K562 (cell line): ENCODE results near the gene HIVEP3. TPM values are rescaled to one million over a fixed set of nuclear protein-coding genes. Genes with fewer than 3 reads are reported as not detected.

Experiments used
- ATAC-seq: fragments of 200-7000 bp; cut with Tn5 transposase; 3 replicates; pipeline ENCODE4 v1.9.1; 2020; ENCODE audit warnings: moderate library complexity
- BruUV-seq: library from RNA; stranded (reverse); fragments of 400-500 nt; replicated peaks from 2 replicates; lab custom pipeline; 2021; lab: Mats Ljungman, UMichigan
- CTCF ChIA-PET: fragments of 300-600 bp; formaldehyde crosslinking; extraction: SDS; loops from one replicate; lab custom pipeline; 2021; ENCODE audit warnings: low intra/inter-chr PET ratio; lab: Yijun Ruan, JAX
- POLR2A ChIA-PET: fragments of 300-600, 350-650 bp; sonication (Branson Sonifier 250); formaldehyde crosslinking; extraction: SDS; loops from one replicate; lab custom pipeline; 2021; ENCODE audit warnings: antibody characterized with exemption, inconsistent platforms; lab: Yijun Ruan, JAX
- DNase-seq, 4 experiments: peaks; one replicate each; pipeline versions ENCODE4 v3.0.0 to v3.0.0-alpha.2; 2011 to 2018; ENCODE audit warnings: low spot score in 3 of 4, mixed read lengths in 3 of 4; ENCODE audit errors: extremely low read depth in 1 of 4
- FAIRE-seq: peaks from 2 replicates; lab custom pipeline; 2011; peaks lifted over from hg19 to GRCh38; lab: Jason Lieb, UNC
- H2AFZ ChIP-seq: 2 replicates; pipeline ENCODE4 v1.6.0; 2011; ENCODE audit warnings: low read depth, low read length, control low read depth, inconsistent platforms
- H3K27ac ChIP-seq: fragments of 200-600 bp; 3 replicates; pipeline ENCODE4 v1.8.0; 2011; ENCODE audit warnings: low read depth, mild to moderate bottlenecking, control low read depth, inconsistent platforms, low read length, moderate library complexity, mixed read lengths; ENCODE audit errors: extremely low read depth
- H3K27me3 ChIP-seq, 2 experiments: fragments of 300-600 bp in 1 of 2; 2 replicates in 1 of 2; 3 replicates in 1 of 2; pipeline versions ENCODE4 v1.6.0 to v1.8.0; 2011; ENCODE audit warnings: inconsistent platforms in 2 of 2, low read length in 2 of 2, mild to moderate bottlenecking in 1 of 2, mixed read lengths in 1 of 2, moderate library complexity in 1 of 2; ENCODE audit not compliant: control insufficient read depth in 2 of 2, insufficient read depth in 2 of 2
- H3K36me3 ChIP-seq: fragments of 300-600 bp; 3 replicates; pipeline ENCODE4 v1.8.0; 2011; ENCODE audit warnings: mild to moderate bottlenecking, low read length, inconsistent platforms; ENCODE audit not compliant: control insufficient read depth, insufficient read depth
- H3K4me1 ChIP-seq, 2 experiments: fragments of 200-600 bp in 1 of 2; replicated peaks in 1 of 2; 2 replicates in 1 of 2; 3 replicates in 1 of 2; pipeline versions ENCODE4 v1.5.1 to v1.8.0; 2011; ENCODE audit warnings: inconsistent platforms in 2 of 2, low read length in 2 of 2, mild to moderate bottlenecking in 1 of 2, mixed read lengths in 1 of 2, moderate library complexity in 1 of 2; ENCODE audit not compliant: control insufficient read depth in 2 of 2, insufficient read depth in 2 of 2
- H3K4me2 ChIP-seq: 2 replicates; pipeline ENCODE4 v1.6.1; 2011; ENCODE audit warnings: low read length, control low read depth, inconsistent platforms, mixed read lengths; ENCODE audit not compliant: insufficient read depth
- H3K4me3 ChIP-seq: fragments of 200-600 bp; sonication (generic), shearing (Covaris generic); 2 replicates; pipeline ENCODE4 v1.5.1; 2016; ENCODE audit warnings: control low read depth, inconsistent platforms
- H3K79me2 ChIP-seq: fragments of 200-600 bp; 3 replicates; pipeline ENCODE4 v1.8.0; 2011; ENCODE audit warnings: low read length, inconsistent platforms; ENCODE audit not compliant: control insufficient read depth, insufficient read depth
- H3K9ac ChIP-seq, 2 experiments: 2 replicates each; pipeline versions ENCODE4 v1.6.0 to v1.6.1; 2011; ENCODE audit warnings: low read depth in 2 of 2, low read length in 2 of 2, control low read depth in 1 of 2, inconsistent platforms in 1 of 2, mild to moderate bottlenecking in 1 of 2, mixed read lengths in 1 of 2; ENCODE audit not compliant: insufficient read depth in 1 of 2
- H3K9me1 ChIP-seq: one replicate; pipeline ENCODE4 v1.6.0; 2011; ENCODE audit warnings: inconsistent platforms, mild to moderate bottlenecking, low read length, moderate library complexity; ENCODE audit not compliant: control insufficient read depth, insufficient read depth
- H3K9me3 ChIP-seq: replicated peaks from 2 replicates; pipeline ENCODE4 v1.5.1; 2011; ENCODE audit warnings: low read depth, low read length, inconsistent platforms; ENCODE audit not compliant: control insufficient read depth, insufficient read depth
- H4K20me1 ChIP-seq: replicated peaks from 2 replicates; pipeline ENCODE4 v1.6.1; 2011; ENCODE audit warnings: low read length, inconsistent platforms, mixed read lengths; ENCODE audit not compliant: control insufficient read depth, insufficient read depth
- CHD2 ChIP-seq: IDR thresholded peaks from 2 replicates; pipeline ENCODE4 v1.6.1; 2011; ENCODE audit warnings: low read depth, low read length
- FOSL1 ChIP-seq: fragments of 200-800 bp; sonication (Bioruptor generic); conservative IDR thresholded peaks from 2 replicates; pipeline ENCODE4 v1.6.1; 2016; ENCODE audit warnings: missing genetic modification characterization, missing compliant biosample characterization
- JUNB ChIP-seq: fragments of 450-650 bp; formaldehyde crosslinking; conservative IDR thresholded peaks from 2 replicates; pipeline ENCODE4 v1.4.0; 2020; ENCODE audit warnings: mild to moderate bottlenecking
- NR3C1 ChIP-seq: sonication (generic); formaldehyde crosslinking; IDR thresholded peaks from 2 replicates; pipeline ENCODE4 v1.8.1; 2022; ENCODE audit warnings: missing genetic modification reagents
- RBM39 ChIP-seq: fragments of 200-400 bp; formaldehyde crosslinking; optimal IDR thresholded peaks from 2 replicates; pipeline ENCODE3; 2018; ENCODE audit warnings: low read depth, low read length
- SMAD4 ChIP-seq: fragments of 250-450 bp; sonication (Bioruptor Pico); conservative IDR thresholded peaks from 2 replicates; pipeline ENCODE4 v1.8.0; 2021; ENCODE audit warnings: inconsistent platforms, mild to moderate bottlenecking, moderate library complexity
- SMARCE1 ChIP-seq: fragments of 450-650 bp; IDR thresholded peaks from 2 replicates; pipeline ENCODE4 v1.7.1; 2016; ENCODE audit warnings: mild to moderate bottlenecking
- STAT5B ChIP-seq: fragments of 250-450 bp; sonication (Bioruptor Pico); IDR thresholded peaks from 2 replicates; pipeline ENCODE4 v1.8.0; 2021; ENCODE audit warnings: mild to moderate bottlenecking, inconsistent platforms
- TBP ChIP-seq: optimal IDR thresholded peaks from 2 replicates; pipeline ENCODE3; 2011; ENCODE audit warnings: low read depth, low read length, improper control_type of control experiment
- ZBTB5 ChIP-seq: fragments of 450-650 bp; IDR thresholded peaks from 2 replicates; pipeline ENCODE4 v1.6.1; 2017; ENCODE audit warnings: antibody characterized with exemption
- ZNF431 ChIP-seq: sonication (generic); formaldehyde crosslinking; IDR thresholded peaks from 2 replicates; pipeline ENCODE4 v1.8.0; 2022; ENCODE audit warnings: mild to moderate bottlenecking, missing genetic modification reagents
- ZNF584 ChIP-seq: fragments of 200-800 bp; sonication (Bioruptor generic); IDR thresholded peaks from 2 replicates; pipeline ENCODE4 v1.6.1; 2016; ENCODE audit warnings: low read depth, mild to moderate bottlenecking, missing genetic modification characterization, missing compliant biosample characterization
- ZNF740 ChIP-seq, 3 experiments: fragments of 200-800 bp in 1 of 3; sonication (Bioruptor generic) in 1 of 3; sonication (generic) in 1 of 3; formaldehyde crosslinking in 1 of 3; IDR thresholded peaks; 2 replicates each; pipeline versions ENCODE4 v1.6.1 to v1.8.0; 2016 to 2022; ENCODE audit warnings: mild to moderate bottlenecking in 2 of 3, missing compliant biosample characterization in 2 of 3, missing genetic modification characterization in 2 of 3, missing genetic modification reagents in 1 of 3
- WGBS: fragments of 100-300 bp; shearing (Covaris generic); methylation state at CpG from one replicate; pipeline ENCODE4 v1.1.6; 2016; ENCODE audit warnings: low coverage, mixed read lengths; ENCODE audit not compliant: insufficient coverage; ENCODE audit errors: missing lambda C conversion rate; 5-methylcytosine and 5-hydroxymethylcytosine counted together
- in situ Hi-C: fragments of 300-500 bp; cut with MboI; formaldehyde crosslinking; loops from 4 replicates; pipeline ENCODE4 v1.15.0; 2018; ENCODE audit warnings: inconsistent platforms, mixed read lengths
- intact Hi-C: fragments of 100-400 bp; cut with micrococcal nuclease; formaldehyde crosslinking; loops from 2 replicates; pipeline ENCODE4 v1.14.2; 2022
- polyA plus RNA-seq, 8 experiments: library from polyadenylated mRNA; depleted of rRNA in 4 of 8; stranded (reverse) in 5 of 8; unstranded in 3 of 8; fragments of >200 nt; fragmentation: Nextera tagmentation in 2 of 8; fragmentation: Illumina TruSeq in 1 of 8; extraction: Ambion mirVana in 2 of 8; extraction: Trizol in 1 of 8; gene quantifications; 2 replicates each; pipeline versions ENCODE4 v1.2.1 to v1.2.3, GENCODE V29; 2011 to 2014; ENCODE audit warnings: inconsistent platforms in 1 of 8, missing spikeins in 1 of 8
- total RNA-seq, 7 experiments: library from RNA; depleted of rRNA in 6 of 7; stranded (reverse); fragments of >200 nt in 6 of 7; fragmentation: Illumina TruSeq in 2 of 7; extraction: Trizol in 2 of 7; gene quantifications; 2 replicates each; pipeline versions ENCODE4 v1.2.1 to v1.2.3, GENCODE V29; 2011 to 2021; ENCODE audit warnings: low replicate concordance in 1 of 7

The HIVEP3 gene
- total and polyA plus RNA-seq, 9 of the 15 experiments (the other 6 are each of a cell fraction or from before 2014, with no cell fraction given): 0.09 to 0.58 (median 0.34) TPM; not detected in 1

GRCh38 chr1:41681331-41682098 lies 237.2 kb downstream of the HIVEP3 start:
- BruUV-seq: no TSS peak
- CTCF ChIA-PET: no interaction called here
- Histone ChIP-seq H3K4me1 (peaks cover 5 to 9% of the 10 kb centered on the region in 2 experiments; a peak in 4 of 5 replicates), H3K27ac (no peak overlapping the region), H3K36me3 (no peaks in the 10 kb centered on the region), H3K9me3 (no peaks in the 10 kb centered on the region), H3K27me3 (peaks cover 0 to 30% of the 10 kb centered on the region in 2 experiments; a peak in 2 of 5 replicates), H3K9me1 (peaks cover 3% of the 10 kb centered on the region), H3K9ac (no peak overlapping the region), H2AFZ (no peak overlapping the region), H3K79me2 (no peaks in the 10 kb centered on the region), H3K4me2 (no peak overlapping the region), H4K20me1 (no peaks in the 10 kb centered on the region), H3K4me3 (no peak overlapping the region)
- no peak for FAIRE-seq
- 6% methylated on average over 11 of the region's 11 CpGs for WGBS
- no peak for DNase-seq
- in situ Hi-C loops (no loop called here), intact Hi-C loops (no loop called here)
- no peak for ATAC-seq
- no peak for TF ChIP-seq JUNB (CRISPR knock-in tag)
- no peak for TF ChIP-seq RBM39
- TF ChIP-seq STAT5B (CRISPR knock-in tag): no peak
- TF ChIP-seq TBP: no peak
- POLR2A ChIA-PET: interaction anchor here (0.6 to 1.2 kb wide), 6 partner anchors 9 to 1362 kb away, joined by 3 to 6 read pairs (median 3); no protein-coding TSS in a partner anchor

- Histone ChIP-seq H4K20me1 (no peaks in the 10 kb centered on the region), H3K9me3 (no peaks in the 10 kb centered on the region), H3K27me3 (peaks cover 4 to 44% of the 10 kb centered on the region in 2 experiments; a peak in 4 of 5 replicates), H2AFZ (no peak overlapping the region), H3K36me3 (no peaks in the 10 kb centered on the region), H3K4me1 (peaks cover 5 to 9% of the 10 kb centered on the region in 2 experiments; a peak in 4 of 5 replicates), H3K9me1 (peaks cover 3% of the 10 kb centered on the region), H3K9ac (no peak overlapping the region), H3K79me2 (no peaks in the 10 kb centered on the region), H3K4me2 (no peak overlapping the region), H3K4me3 (no peak overlapping the region), H3K27ac (no peak overlapping the region)
- intact Hi-C loops: no loop called here
- FAIRE-seq (no peak), ATAC-seq (no peak), DNase-seq (no peak)
- CTCF ChIA-PET: no interaction called here
- BruUV-seq: no TSS peak
- 0% methylated on average over 1 of the region's 1 CpG for WGBS
- POLR2A ChIA-PET: interaction anchor here (0.6 kb wide), 1 partner anchor 36 kb away, joined by 3 read pairs; no protein-coding TSS in a partner anchor
- in situ Hi-C loops: no loop called here
- TF ChIP-seq FOSL1 (tag): no peak
- TF ChIP-seq CHD2: no peak
- no peak for TF ChIP-seq ZBTB5
- no peak for TF ChIP-seq ZNF584 (CRISPR knock-in tag)
- no peak for TF ChIP-seq SMAD4 (CRISPR knock-in tag)
- TF ChIP-seq NR3C1 (CRISPR knock-in tag): no peak
- TF ChIP-seq ZNF740 (CRISPR knock-in tag; IDR thresholded peaks at IDR 0.05): no peak
- no peak for TF ChIP-seq ZNF740 (tag; IDR thresholded peaks at IDR 0.05)
- TF ChIP-seq SMARCE1: no peak
- no peak for TF ChIP-seq ZNF431 (CRISPR knock-in tag)
Measured at GRCh38 chr1:41679994-41680393, 238.7 kb downstream of the HIVEP3 start.
